Mesothelial cell of epicardium (in vitro differentiated cells): ENCODE results near the gene MLC1. TPM values are rescaled to one million over a fixed set of nuclear protein-coding genes. Genes with fewer than 3 reads are reported as not detected.

Experiments used
- DNase-seq, 2 experiments: peaks; one replicate each; pipeline ENCODE4 v3.0.0; 2021; ENCODE audit warnings: low spot score in 2 of 2; ENCODE audit not compliant: unreplicated experiment in 2 of 2
- H3K27ac Mint-ChIP-seq: 2 replicates; pipeline ENCODE4 v1.8.0; 2021; ENCODE audit warnings: mixed read lengths
- H3K27me3 Mint-ChIP-seq: 2 replicates; pipeline ENCODE4 v1.8.0; 2021; ENCODE audit warnings: low read depth, mixed read lengths
- H3K36me3 Mint-ChIP-seq: 2 replicates; pipeline ENCODE4 v1.8.0; 2021; ENCODE audit warnings: mixed read lengths
- H3K4me1 Mint-ChIP-seq: 2 replicates; pipeline ENCODE4 v1.8.0; 2021; ENCODE audit warnings: mixed read lengths
- H3K4me3 Mint-ChIP-seq: 2 replicates; pipeline ENCODE4 v1.8.0; 2021; ENCODE audit warnings: mild to moderate bottlenecking, moderate library complexity, mixed read lengths
- H3K9me3 Mint-ChIP-seq: 2 replicates; pipeline ENCODE4 v1.8.0; 2021; ENCODE audit warnings: mixed read lengths
- CTCF ChIP-seq: fragments of 200-600 bp; sonication (generic); IDR thresholded peaks from one replicate; pipeline ENCODE4 v1.5.0; 2021; ENCODE audit warnings: antibody characterized with exemption; ENCODE audit not compliant: unreplicated experiment
- total RNA-seq: library from RNA; stranded (reverse); gene quantifications from 3 replicates; pipeline ENCODE4 v1.2.1, GENCODE V29; 2021

MLC1 gene
- total RNA-seq, 1 donor from 2014 or later: 2.1 TPM

- Mint-ChIP-seq H3K36me3 (no peaks in the 10 kb centered on the region), H3K27ac (peak overlapping the region; percentile 73), H3K27me3 (no peaks in the 10 kb centered on the region), H3K4me1 (peaks cover 31% of the 10 kb centered on the region), H3K4me3 (no peak overlapping the region), H3K9me3 (no peaks in the 10 kb centered on the region)
- no peak for TF ChIP-seq CTCF
- no peak for DNase-seq
Measured at GRCh38 chr22:50111056-50111455, 25.8 kb upstream of the MLC1 start.

- Mint-ChIP-seq H3K9me3 (no peaks in the 10 kb centered on the region), H3K36me3 (no peaks in the 10 kb centered on the region), H3K4me3 (no peak overlapping the region), H3K27ac (no peak overlapping the region), H3K27me3 (no peaks in the 10 kb centered on the region), H3K4me1 (peaks cover 29% of the 10 kb centered on the region)
- DNase-seq: no peak
- no peak for TF ChIP-seq CTCF
Measured at GRCh38 chr22:50107529-50107928, 22.3 kb upstream of the MLC1 start.

DNA sequence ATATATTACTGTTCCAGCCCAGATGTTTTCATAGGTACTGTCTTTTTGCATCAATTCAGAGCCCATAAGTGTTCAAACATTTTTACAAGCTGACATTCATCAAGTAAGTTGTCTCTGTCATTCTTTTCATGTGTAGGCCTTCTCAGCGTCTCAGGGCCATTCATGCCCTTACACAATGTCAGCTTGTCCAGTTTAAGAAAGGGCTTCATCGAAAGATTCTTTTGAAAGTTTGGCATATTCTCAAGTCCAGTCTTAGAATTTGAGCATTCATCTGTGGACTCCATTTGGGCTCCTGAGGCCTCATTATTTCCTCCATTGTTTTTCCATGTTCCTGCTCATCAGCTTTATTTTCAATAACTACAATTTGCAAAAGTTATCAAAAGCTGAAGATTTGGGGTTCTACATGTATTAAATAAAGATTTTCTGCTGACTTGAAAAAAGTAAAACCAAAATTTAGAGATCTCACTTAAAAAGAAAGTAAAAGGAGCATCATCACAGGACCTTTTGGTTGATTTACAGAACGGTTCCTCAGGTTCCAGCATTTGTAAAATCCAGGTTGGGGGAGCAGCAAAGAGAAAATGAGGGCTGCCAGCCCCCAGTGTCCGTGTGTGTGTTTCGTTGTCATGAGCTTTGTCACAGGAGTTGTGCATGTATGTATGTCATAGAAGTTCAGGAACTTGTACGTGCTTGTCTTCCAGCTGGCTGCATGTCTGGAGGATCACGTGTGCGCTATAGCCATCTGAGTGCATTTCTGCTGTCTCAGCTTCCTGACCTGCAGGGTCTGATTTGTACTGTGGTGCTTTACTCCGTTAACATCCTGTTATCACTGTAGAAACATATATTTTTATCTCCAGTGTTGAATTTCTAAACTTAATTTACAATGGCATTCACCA, 20.2 kb upstream of the MLC1 start:
- H3K27ac Mint-ChIP-seq: peak overlapping the region; percentile 79
- TF ChIP-seq CTCF: no peak
- no peaks in the 10 kb centered on the region for H3K9me3 Mint-ChIP-seq
- peaks cover 17% of the 10 kb centered on the region for H3K4me1 Mint-ChIP-seq
- H3K36me3 Mint-ChIP-seq: no peaks in the 10 kb centered on the region
- DNase-seq: no peak
- H3K27me3 Mint-ChIP-seq: no peaks in the 10 kb centered on the region
- no peak overlapping the region for H3K4me3 Mint-ChIP-seq

GRCh38 chr22:50104141-50104544, 18.9 kb upstream of the MLC1 start:
- no peaks in the 10 kb centered on the region for H3K27me3 Mint-ChIP-seq
- no peak for TF ChIP-seq CTCF
- DNase-seq: no peak
- H3K9me3 Mint-ChIP-seq: no peaks in the 10 kb centered on the region
- peaks cover 17% of the 10 kb centered on the region for H3K4me1 Mint-ChIP-seq
- no peak overlapping the region for H3K4me3 Mint-ChIP-seq
- peak overlapping the region; percentile 53 for H3K27ac Mint-ChIP-seq
- no peaks in the 10 kb centered on the region for H3K36me3 Mint-ChIP-seq

DNA sequence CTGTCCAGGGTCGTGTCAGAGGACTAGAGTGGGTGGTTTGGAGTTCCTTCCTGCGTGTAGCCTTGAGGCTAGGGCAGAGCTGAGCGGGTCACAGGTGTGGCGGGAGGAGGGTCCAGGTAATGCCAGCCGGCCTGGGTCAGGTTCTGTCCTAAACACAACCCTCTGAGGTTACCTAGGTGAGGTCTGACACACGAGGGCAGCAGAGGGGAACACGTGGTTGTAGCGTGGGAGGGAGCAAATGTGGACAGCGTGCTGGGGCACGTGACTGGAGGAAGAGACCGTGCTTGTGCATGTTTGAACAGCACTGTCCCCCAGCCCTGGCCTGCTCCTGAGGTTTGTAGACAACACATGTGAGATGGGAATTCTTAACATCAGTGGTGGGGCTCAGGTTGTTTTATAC, 17.7 kb upstream of the MLC1 start:
- no peak overlapping the region for H3K4me3 Mint-ChIP-seq
- no peak overlapping the region for H3K27ac Mint-ChIP-seq

More for the DNA sequence above, 17.7 kb upstream of the MLC1 start:
- H3K4me1 Mint-ChIP-seq: peaks cover 17% of the 10 kb centered on the region
- no peak for TF ChIP-seq CTCF
- no peaks in the 10 kb centered on the region for H3K9me3 Mint-ChIP-seq
- H3K27me3 Mint-ChIP-seq: no peaks in the 10 kb centered on the region
- no peaks in the 10 kb centered on the region for H3K36me3 Mint-ChIP-seq
- DNase-seq: no peak
